ENCODE measurements around the gene PNKP.

GRCh38 chr19:49835562-49835961, 31.8 kb downstream of the PNKP start:
- TF ChIP-seq, protein P1, sequence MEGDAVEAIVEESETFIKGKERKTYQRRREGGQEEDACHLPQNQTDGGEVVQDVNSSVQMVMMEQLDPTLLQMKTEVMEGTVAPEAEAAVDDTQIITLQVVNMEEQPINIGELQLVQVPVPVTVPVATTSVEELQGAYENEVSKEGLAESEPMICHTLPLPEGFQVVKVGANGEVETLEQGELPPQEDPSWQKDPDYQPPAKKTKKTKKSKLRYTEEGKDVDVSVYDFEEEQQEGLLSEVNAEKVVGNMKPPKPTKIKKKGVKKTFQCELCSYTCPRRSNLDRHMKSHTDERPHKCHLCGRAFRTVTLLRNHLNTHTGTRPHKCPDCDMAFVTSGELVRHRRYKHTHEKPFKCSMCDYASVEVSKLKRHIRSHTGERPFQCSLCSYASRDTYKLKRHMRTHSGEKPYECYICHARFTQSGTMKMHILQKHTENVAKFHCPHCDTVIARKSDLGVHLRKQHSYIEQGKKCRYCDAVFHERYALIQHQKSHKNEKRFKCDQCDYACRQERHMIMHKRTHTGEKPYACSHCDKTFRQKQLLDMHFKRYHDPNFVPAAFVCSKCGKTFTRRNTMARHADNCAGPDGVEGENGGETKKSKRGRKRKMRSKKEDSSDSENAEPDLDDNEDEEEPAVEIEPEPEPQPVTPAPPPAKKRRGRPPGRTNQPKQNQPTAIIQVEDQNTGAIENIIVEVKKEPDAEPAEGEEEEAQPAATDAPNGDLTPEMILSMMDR (conservative IDR thresholded peaks at IDR 0.05 in 1 of 2, IDR thresholded peaks at IDR 0.05 in 1 of 2; ENCODE audit: extremely low read depth in 1 of 2, insufficient read depth in 1 of 2, low read depth in 1 of 2, low read length in 2 of 2): no peak
- TF ChIP-seq EZH2 (IDR thresholded peaks at IDR 0.05; ENCODE audit: borderline replicate concordance, low read length): no peak
